GM21515 (cell line): ENCODE measurements around the gene UBP1.
"Not testable (repeated sequence)": the region's sequence is repeated elsewhere in the genome, so short reads cannot be mapped to it uniquely, and the experiment has no call there.

Source experiments
- ATAC-seq: cut with Tn5 transposase; IDR thresholded peaks from one replicate; pipeline ENCODE4 v1.9.1; 2021; ENCODE audit not compliant: unreplicated experiment

The UBP1 gene

GRCh38 chr3:33440328-33441224, at the start of gene UBP1:
TSS of gene UBP1 (minus strand) at chr3:33440405. CDS start at chr3:33439848, 557 bp downstream.
- peak; percentile 88 for ATAC-seq

GRCh38 chr3:33488683-33489082, 48.5 kb upstream of the UBP1 start:
- ATAC-seq = no peak

- no peak for ATAC-seq
Observed at GRCh38 chr3:33488246-33488645, 48.0 kb upstream of the UBP1 start.

- ATAC-seq = no peak
Observed at GRCh38 chr3:33482111-33482521, 41.9 kb upstream of the UBP1 start.

GRCh38 chr3:33474896-33475295, 34.7 kb upstream of the UBP1 start:
- no peak for ATAC-seq

GRCh38 chr3:33473813-33474212, 33.6 kb upstream of the UBP1 start:
- ATAC-seq = no peak

GRCh38 chr3:33467786-33468185, 27.6 kb upstream of the UBP1 start:
- ATAC-seq = no peak

GRCh38 chr3:33461097-33461496, 20.9 kb upstream of the UBP1 start:
- no peak for ATAC-seq

GRCh38 chr3:33459577-33459976, 19.4 kb upstream of the UBP1 start:
- ATAC-seq = not testable (repeated sequence)

- ATAC-seq = no peak
Observed at GRCh38 chr3:33458446-33458845, 18.2 kb upstream of the UBP1 start.

- no peak for ATAC-seq
Observed at GRCh38 chr3:33456756-33457155, 16.6 kb upstream of the UBP1 start.

GRCh38 chr3:33453331-33453761, 13.1 kb upstream of the UBP1 start:
- ATAC-seq = no peak

- ATAC-seq = not testable (repeated sequence)
Observed at GRCh38 chr3:33451994-33452393, 11.8 kb upstream of the UBP1 start.

GRCh38 chr3:33447958-33448357, 7.8 kb upstream of the UBP1 start:
- ATAC-seq = no peak

- not testable (repeated sequence) for ATAC-seq
Observed at GRCh38 chr3:33447256-33447625, 7.0 kb upstream of the UBP1 start.

- no peak for ATAC-seq
Observed at GRCh38 chr3:33442190-33442589, 2.0 kb upstream of the UBP1 start.

GRCh38 chr3:33441225-33441976, 1.2 kb upstream of the UBP1 start:
- peak; percentile 8 for ATAC-seq

GRCh38 chr3:33439546-33440327, 468 bp downstream of the UBP1 start:
- peak; percentile 21 for ATAC-seq

- no peak for ATAC-seq
Observed at GRCh38 chr3:33438881-33439545, 1.2 kb downstream of the UBP1 start.

GRCh38 chr3:33438284-33438668, 1.9 kb downstream of the UBP1 start:
- ATAC-seq = no peak
